ENCODE measurements around the gene TXNRD2. TPM values are rescaled to one million over a fixed set of nuclear protein-coding genes. Genes with fewer than 3 reads are reported as not detected.

Gene TXNRD2
- total RNA-seq, 4 donors from 2014 or later = 12.1 to 28.9 (median 21.6) TPM

DNA sequence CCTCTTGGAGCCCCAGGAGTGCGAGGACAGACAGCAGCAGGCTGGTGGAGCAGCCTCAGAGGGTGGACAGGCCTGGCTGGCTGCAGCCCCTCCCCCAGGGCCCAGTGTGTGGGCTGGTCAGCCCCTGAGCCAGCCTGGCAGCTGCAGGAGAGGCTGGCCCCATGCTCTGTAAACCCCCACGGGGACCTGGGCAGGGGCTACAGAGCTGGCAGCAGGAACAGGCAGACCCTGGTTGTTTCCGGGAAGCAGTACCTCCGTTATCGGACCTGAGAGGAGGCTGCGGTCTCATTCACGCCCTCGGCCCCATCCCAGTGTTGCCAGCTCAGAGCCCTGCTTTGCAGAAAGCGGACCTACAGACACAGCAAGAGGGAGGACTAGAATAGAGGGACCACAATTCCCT lies 38.6 kb downstream of the TXNRD2 start:
- no peak overlapping the region for H3K27ac ChIP-seq
- WGBS, 2 donors (ENCODE audit: low coverage in 1 of 2) = 91% methylated on average over 9 of the region's 9 CpGs; no CpG with 5 or more reads in 1 of the 2 donors
- H3K4me1 ChIP-seq = peaks cover 0 to 8% (median 6%) of the 10 kb centered on the region in 4 donors
- H3K9me3 ChIP-seq = no peaks in the 10 kb centered on the region
- no peaks in the 10 kb centered on the region for H3K36me3 ChIP-seq
- in situ Hi-C loops (cut with MboI; ENCODE audit: low pct_ligation_motif_present in 1 of 4, low pct_unique_long_range_greater_than_20kb in 1 of 4, low sequenced_read_pairs in 3 of 4) (no loop called here), intact Hi-C loops (cut with DNase I; ENCODE audit: low total_unique reads) (no loop called here)
- no peak overlapping the region for H3K4me3 ChIP-seq
- TF ChIP-seq CTCF (IDR thresholded peaks at IDR 0.05) (no peak), POLR2AphosphoS5 (IDR thresholded peaks at IDR 0.05) (no peak), POLR2A (IDR thresholded peaks at IDR 0.05) (no peak), EP300 (IDR thresholded peaks at IDR 0.05; ENCODE audit: low read depth) (no peak)
- H3K27me3 ChIP-seq = no peaks in the 10 kb centered on the region
- no peak for DNase-seq

DNA sequence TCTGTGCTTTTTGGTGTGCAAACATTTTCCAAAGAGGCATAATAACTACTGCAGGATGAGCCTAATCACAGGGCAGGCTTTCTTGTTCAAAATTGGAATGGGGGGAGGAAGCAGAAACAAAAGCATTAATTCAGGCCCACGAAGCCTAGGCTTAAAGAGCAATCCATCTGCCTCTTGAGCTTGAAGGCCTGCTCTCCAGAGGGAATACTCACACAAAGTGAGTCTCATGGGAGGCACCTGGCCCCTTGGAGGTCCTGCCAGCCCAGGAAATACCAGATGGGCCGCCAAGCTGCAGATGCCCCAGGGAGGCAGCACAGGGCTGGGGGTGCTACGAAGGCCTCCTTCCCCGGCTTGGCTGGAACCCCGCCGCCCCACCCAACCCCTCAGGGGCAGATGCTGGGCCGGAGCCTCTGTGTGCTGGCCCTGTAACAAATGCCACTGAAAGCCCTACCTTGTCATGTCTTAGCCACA lies 39.3 kb downstream of the TXNRD2 start:
- in situ Hi-C loops (cut with MboI; ENCODE audit: low pct_ligation_motif_present in 1 of 4, low pct_unique_long_range_greater_than_20kb in 1 of 4, low sequenced_read_pairs in 3 of 4) = no loop called here

GRCh38 chr22:19901577-19902244 lies 39.9 kb downstream of the TXNRD2 start:
- Histone ChIP-seq H3K36me3 (no peaks in the 10 kb centered on the region), H3K9me3 (no peaks in the 10 kb centered on the region), H3K27me3 (no peaks in the 10 kb centered on the region), H3K4me1 (peaks cover 0 to 8% (median 6%) of the 10 kb centered on the region in 4 donors), H3K27ac (no peak overlapping the region), H3K4me3 (no peak overlapping the region)
- intact Hi-C loops (cut with DNase I; ENCODE audit: low total_unique reads) (no loop called here), in situ Hi-C loops (cut with MboI; ENCODE audit: low pct_ligation_motif_present in 1 of 4, low pct_unique_long_range_greater_than_20kb in 1 of 4, low sequenced_read_pairs in 3 of 4) (no loop called here)
- DNase-seq = no peak
- TF ChIP-seq POLR2AphosphoS5 (IDR thresholded peaks at IDR 0.05) (no peak), EP300 (IDR thresholded peaks at IDR 0.05; ENCODE audit: low read depth) (no peak), CTCF (IDR thresholded peaks at IDR 0.05) (no peak), POLR2A (IDR thresholded peaks at IDR 0.05) (no peak)
- WGBS, 2 donors (ENCODE audit: low coverage in 1 of 2) = 86 to 87% methylated on average over 4 to 11 of the region's 11 CpGs

More for the DNA sequence above, 39.3 kb downstream of the TXNRD2 start:
- intact Hi-C loops (cut with DNase I; ENCODE audit: low total_unique reads) = no loop called here
- no peak for DNase-seq
- H3K27me3 ChIP-seq = no peaks in the 10 kb centered on the region
- peaks cover 0 to 8% (median 6%) of the 10 kb centered on the region in 4 donors for H3K4me1 ChIP-seq
- no peaks in the 10 kb centered on the region for H3K36me3 ChIP-seq
- TF ChIP-seq POLR2AphosphoS5 (IDR thresholded peaks at IDR 0.05) = no peak
- H3K27ac ChIP-seq = no peak overlapping the region
- H3K9me3 ChIP-seq = no peaks in the 10 kb centered on the region
- WGBS, 2 donors (ENCODE audit: low coverage in 1 of 2) = 86% methylated on average over 6 of the region's 7 CpGs; no CpG with 5 or more reads in 1 of the 2 donors
- H3K4me3 ChIP-seq = no peak overlapping the region

- peaks cover 0 to 8% (median 6%) of the 10 kb centered on the region in 4 donors for H3K4me1 ChIP-seq
- peak overlapping the region in 1 of 4 donors; percentile 33 for H3K27ac ChIP-seq
- no peaks in the 10 kb centered on the region for H3K27me3 ChIP-seq
- 29 to 73% methylated on average over 1 to 7 of the region's 13 CpGs for WGBS, 2 donors (ENCODE audit: low coverage in 1 of 2)
- H3K9me3 ChIP-seq = no peaks in the 10 kb centered on the region
- intact Hi-C loops (cut with DNase I; ENCODE audit: low total_unique reads) (no loop called here), in situ Hi-C loops (cut with MboI; ENCODE audit: low pct_ligation_motif_present in 1 of 4, low pct_unique_long_range_greater_than_20kb in 1 of 4, low sequenced_read_pairs in 3 of 4) (no loop called here)
- no peak for TF ChIP-seq EP300 (IDR thresholded peaks at IDR 0.05; ENCODE audit: low read depth)
- no peak for TF ChIP-seq CTCF (IDR thresholded peaks at IDR 0.05)
- TF ChIP-seq POLR2AphosphoS5 (IDR thresholded peaks at IDR 0.05) = no peak
- no peak for TF ChIP-seq POLR2A (IDR thresholded peaks at IDR 0.05)
- no peak overlapping the region for H3K4me3 ChIP-seq
- H3K36me3 ChIP-seq = no peaks in the 10 kb centered on the region
- DNase-seq = peak; percentile 75
Measured at GRCh38 chr22:19900707-19901436, 40.7 kb downstream of the TXNRD2 start.
